LNCAP (cell line): Measurements from ENCODE around the gene CANT1.

Experiments
- CTCF ChIP-seq: fragments of 450-650 bp; IDR thresholded peaks from 2 replicates; pipeline ENCODE4 v1.5.1; 2017; ENCODE audit warnings: mild to moderate bottlenecking

CANT1 gene

DNA sequence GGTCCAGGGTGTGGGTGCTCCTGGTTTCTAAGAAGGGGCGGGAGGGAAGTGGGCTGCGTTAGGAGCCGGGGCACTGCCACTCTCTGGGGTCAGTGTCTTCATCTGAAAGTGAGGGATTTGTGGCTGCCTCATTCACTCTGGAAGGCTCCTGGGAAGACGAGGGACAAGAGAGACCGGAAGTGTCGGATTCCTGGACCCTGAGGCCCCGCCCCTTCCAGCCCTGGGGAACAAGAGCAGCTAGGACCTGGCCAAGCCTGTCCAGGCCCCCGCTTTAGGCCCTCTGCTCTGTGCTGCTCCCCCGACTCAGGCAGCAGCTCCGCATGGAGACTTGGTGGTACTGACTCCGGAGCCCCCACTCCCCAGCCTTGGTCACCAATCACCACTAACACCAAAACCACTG is 36.4 kb downstream of the CANT1 start:
- TF ChIP-seq CTCF, result no peak

- TF ChIP-seq CTCF, result no peak
Measured at GRCh38 chr17:78972507-78973105, 37.0 kb downstream of the CANT1 start.

DNA sequence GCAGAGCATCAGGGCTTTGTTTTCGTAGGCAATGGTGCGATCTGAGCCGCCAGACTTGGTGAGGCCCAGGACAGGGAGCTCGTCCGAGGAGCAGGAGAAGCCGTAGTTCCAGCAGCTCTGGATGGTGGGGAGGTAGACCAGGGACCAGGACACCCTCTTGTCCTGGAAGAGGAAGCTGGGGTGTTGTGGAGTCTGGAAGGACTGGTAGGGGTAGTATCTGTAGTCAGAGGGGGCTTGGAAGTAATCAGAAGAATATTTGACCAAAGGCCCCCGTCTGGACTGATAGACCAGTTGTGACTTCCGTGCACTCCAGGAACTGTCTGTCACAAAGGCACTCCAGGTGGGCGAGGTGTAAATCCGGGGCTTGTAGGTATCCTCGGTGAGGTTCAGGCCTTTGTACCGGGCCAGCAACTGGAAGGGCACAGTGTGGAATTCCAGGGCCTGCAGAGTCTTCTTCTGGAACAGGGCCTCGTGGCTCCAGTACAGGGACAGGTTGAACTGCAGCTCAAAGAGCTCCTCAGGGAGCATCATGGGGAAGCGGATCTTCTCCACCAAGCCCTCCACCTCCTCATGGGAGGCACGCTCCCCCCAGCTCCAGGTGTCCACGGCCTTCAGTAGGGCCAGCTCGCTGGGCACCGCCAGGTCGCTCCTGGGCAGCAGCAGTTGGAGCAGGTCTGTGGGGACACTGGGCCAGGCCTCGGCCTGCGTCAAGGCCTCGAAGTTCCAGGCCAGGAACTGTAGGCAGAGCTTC is 37.6 kb downstream of the CANT1 start:
- TF ChIP-seq CTCF, result no peak

DNA sequence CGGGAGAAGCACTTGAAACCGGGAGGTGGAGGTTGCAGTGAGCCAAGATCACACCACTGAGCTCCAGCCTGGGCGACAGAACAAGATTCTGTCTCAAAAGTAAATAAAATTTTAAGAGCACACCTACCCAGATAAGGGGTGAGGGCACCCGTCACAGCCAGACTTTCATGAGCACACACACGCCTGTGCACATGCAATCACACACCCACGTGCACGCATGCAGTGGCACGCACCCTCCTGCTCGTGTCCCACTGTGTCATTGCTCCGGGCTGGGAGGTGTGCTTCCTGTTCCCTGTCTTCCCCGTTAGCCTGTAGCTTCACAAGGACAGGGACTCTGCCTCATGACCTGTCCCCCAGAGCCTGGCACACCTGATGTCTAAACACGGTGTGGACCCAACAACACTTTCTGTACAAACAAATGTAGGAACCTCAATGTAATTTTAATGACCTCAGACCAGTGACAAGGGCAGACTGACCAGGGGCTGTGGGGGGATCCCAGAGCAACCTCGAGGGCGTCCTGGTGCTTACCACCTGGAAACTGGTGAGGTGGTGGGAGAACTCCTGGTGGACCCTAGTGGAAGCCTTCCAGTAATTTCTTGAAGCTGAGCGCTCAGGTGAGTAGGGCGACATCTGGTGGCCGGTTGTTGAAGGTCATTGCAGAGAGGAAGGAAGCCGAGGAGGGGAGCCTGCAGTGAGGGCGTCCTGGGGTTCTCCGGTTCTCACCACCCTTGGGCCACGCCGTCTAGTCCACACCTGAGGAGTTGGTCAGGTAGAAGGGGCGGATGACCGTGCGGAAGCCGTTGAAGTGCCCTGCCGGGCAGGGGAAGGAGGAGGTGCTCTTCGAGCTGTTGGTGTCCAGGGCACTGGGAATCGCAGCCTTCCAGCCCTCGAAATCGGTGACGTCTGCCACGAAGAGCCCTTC is 38.5 kb downstream of the CANT1 start:
- TF ChIP-seq CTCF, result peak; percentile 87

DNA sequence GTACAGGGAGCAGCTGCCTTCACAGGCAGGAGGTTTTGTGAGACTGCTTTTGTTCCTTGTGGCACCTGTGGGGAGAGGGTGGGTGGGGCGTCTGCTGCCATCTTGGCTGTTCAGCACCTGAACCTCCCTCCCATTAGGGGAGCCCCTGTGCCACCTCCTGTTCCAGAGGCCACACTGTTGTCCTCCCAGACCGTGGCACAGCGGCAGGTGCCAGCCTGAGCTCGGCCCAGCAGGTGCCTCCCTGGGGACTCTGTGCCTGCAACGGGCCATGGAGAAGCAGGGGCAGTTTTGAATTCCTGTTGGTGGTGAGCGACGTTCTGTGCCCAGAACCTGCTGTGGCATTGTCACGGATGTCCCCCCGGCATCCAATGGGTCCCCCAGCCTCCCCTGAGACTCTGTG is 39.7 kb downstream of the CANT1 start:
- no peak for TF ChIP-seq CTCF

DNA sequence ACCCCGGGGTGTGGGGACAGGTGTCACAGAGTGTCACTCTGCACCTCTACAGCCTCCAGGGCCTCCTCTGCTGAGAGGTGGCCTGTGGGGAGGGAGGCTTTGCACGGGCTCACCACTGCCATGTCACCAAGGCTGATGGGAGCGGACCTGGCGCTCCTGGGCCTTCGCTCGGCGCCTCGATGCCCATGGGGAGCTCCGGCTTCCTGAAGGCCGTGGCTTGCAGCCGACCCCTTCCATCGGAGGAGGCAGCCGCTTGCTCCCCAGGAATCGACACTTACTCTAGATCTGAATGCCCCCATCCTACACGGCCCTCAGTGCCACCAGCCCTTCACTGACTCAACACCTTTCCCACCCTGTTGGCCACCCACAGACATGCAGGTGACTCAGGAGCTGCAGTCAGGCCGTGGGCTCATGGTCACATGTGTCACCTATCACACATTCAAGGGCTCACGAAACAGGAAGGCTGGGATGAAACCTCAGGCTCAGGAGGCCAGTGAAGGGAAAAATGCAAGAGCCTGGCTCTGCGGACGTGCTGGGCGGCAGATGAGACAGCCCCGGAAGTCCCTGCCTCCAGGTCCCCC is 41.7 kb downstream of the CANT1 start:
- no peak for TF ChIP-seq CTCF

DNA sequence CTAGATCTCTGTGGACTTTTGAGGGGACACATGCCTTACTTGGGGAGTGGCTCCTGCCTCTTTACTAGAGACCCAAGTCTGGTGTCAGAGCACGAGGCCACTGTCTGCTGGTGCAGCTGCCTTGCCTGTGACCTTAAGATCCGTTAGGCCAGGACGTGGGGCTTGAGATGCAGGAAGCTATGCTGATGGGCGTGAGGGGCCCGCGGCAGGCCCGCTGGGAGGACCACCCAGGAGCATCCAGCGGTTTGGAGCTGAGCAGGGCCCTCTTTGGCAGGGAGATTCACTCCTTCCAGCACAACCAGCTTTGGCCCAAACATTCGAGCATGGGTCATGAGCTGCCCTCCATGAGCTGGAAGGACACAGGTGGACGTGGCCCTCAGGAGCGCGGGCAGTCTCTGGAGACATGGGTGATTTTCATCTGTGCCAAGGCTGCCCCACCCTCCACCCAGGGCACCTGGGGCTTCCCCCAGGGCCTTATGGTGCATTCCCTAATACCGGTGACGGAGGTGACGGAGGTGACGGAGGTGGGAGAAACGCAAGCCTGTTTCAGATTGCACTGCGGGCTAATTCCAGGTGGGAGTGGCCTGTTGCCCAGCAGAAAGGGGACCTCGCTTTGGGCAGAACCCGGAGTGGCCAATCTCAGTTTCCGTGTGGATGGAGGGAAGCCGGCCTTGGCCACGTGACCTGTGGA is 42.5 kb downstream of the CANT1 start:
- TF ChIP-seq CTCF, result no peak
